Testis (tissue), 3 donors: ENCODE data around the gene STON2. TPM values are rescaled to one million over a fixed set of nuclear protein-coding genes. Genes with fewer than 3 reads are reported as not detected.
A peak's percentile ranks its signal among the peaks of the same experiment; 100 is the strongest.

Source experiments
- DNase-seq: peaks from one replicate; pipeline ENCODE4 v3.0.0-alpha.2; 2019
- H3K27ac ChIP-seq, 2 donors: fragments of 200-600 bp; sonication (generic); one replicate each; pipeline ENCODE4 v1.5.1; 2019
- H3K27me3 ChIP-seq: fragments of 200-600 bp; sonication (generic); one replicate; pipeline ENCODE4 v1.5.1; 2019
- H3K36me3 ChIP-seq: fragments of 200-600 bp; sonication (generic); one replicate; pipeline ENCODE4 v1.5.1; 2017; ENCODE audit warnings: low read depth; ENCODE audit errors: missing control alignments
- H3K4me1 ChIP-seq: fragments of 200-600 bp; sonication (generic); one replicate; pipeline ENCODE4 v1.5.1; 2019
- H3K4me3 ChIP-seq, 2 donors: fragments of 200-600 bp; sonication (generic); one replicate each; pipeline ENCODE4 v1.5.1; 2017 to 2019
- H3K9me3 ChIP-seq: fragments of 200-600 bp; sonication (generic); one replicate; pipeline ENCODE4 v1.5.1; 2017
- POLR2A ChIP-seq: fragments of 450-650 bp; IDR thresholded peaks from one replicate; pipeline ENCODE4 v1.6.1; 2017; ENCODE audit warnings: antibody characterized with exemption, mild to moderate bottlenecking, moderate library complexity
- WGBS, 2 donors: methylation state at CpG; one replicate each; pipeline ENCODE4 v1.1.5; 2018; 5-methylcytosine and 5-hydroxymethylcytosine counted together
- intact Hi-C: fragments of 100-400 bp; cut with DNase I; formaldehyde crosslinking; loops from one replicate; pipeline ENCODE4 v1.15.1; 2023; ENCODE audit warnings: low total_unique reads
- polyA plus RNA-seq: library from polyadenylated mRNA; stranded (reverse); fragments of 350-450 nt; fragmentation: Illumina TruSeq; extraction: RNeasy Lipid Tissue Mini Kit (QIAGEN cat#74804); gene quantifications from one replicate; pipeline ENCODE4 v1.2.3, GENCODE V29; 2014; ENCODE audit warnings: low read depth, low replicate concordance; ENCODE audit not compliant: insufficient read depth
- total RNA-seq, 2 donors: library from RNA; depleted of rRNA; stranded (reverse); fragments of >200 nt; gene quantifications; one replicate each; pipeline ENCODE4 v1.2.3, GENCODE V29; 2016
- TF ChIP-seq, protein P1 (sequence below), 3 experiments: fragments of 450-650 bp in 2 of 3; fragments of 200-600 bp in 1 of 3; sonication (generic) in 1 of 3; IDR thresholded peaks; one replicate each; pipeline ENCODE4 v1.5.1; 2016 to 2019; ENCODE audit warnings: antibody characterized with exemption in 3 of 3, mild to moderate bottlenecking in 2 of 3, moderate library complexity in 1 of 3

The STON2 gene
- total and polyA plus RNA-seq, 3 donors from 2014 or later = 8.3 to 38.5 (median 22.8) TPM

DNA sequence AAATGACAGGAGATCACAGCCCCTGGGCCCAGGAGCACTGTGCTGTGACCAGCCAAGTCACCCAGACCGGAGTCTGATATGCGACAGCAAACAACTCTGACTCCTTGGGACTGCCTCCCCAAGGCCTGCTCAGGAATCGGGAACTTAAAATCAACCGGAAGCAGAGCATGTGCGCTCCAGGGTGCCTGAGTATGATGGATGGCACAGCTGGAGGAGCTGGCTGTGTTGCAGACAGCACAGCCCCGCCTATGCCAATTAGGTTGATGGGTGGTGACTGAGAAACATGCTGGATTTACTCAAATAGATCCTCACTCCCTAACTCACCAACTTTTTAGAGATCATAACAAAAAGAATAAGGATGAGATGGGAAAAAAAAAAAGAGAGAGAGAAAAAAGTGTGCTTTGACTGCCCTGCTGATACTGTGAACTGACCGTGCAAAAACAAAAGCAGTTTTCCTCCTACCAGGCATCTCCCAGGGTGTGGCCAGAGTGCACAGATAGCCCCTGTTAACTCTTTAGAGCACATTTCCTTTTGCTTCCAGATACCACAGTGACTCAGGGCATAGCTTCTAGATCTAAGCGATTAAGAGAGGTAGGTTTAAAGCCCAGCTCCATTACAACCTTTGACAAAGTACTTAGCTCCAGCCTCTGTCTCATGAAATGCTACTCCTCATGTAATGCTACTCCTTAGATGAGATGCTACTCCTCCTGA is 27.4 kb upstream of the STON2 start:
- no peak for TF ChIP-seq POLR2A
- TF ChIP-seq, protein P1, sequence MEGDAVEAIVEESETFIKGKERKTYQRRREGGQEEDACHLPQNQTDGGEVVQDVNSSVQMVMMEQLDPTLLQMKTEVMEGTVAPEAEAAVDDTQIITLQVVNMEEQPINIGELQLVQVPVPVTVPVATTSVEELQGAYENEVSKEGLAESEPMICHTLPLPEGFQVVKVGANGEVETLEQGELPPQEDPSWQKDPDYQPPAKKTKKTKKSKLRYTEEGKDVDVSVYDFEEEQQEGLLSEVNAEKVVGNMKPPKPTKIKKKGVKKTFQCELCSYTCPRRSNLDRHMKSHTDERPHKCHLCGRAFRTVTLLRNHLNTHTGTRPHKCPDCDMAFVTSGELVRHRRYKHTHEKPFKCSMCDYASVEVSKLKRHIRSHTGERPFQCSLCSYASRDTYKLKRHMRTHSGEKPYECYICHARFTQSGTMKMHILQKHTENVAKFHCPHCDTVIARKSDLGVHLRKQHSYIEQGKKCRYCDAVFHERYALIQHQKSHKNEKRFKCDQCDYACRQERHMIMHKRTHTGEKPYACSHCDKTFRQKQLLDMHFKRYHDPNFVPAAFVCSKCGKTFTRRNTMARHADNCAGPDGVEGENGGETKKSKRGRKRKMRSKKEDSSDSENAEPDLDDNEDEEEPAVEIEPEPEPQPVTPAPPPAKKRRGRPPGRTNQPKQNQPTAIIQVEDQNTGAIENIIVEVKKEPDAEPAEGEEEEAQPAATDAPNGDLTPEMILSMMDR (IDR thresholded peaks at IDR 0.05) = no peak
- 45 to 46% methylated on average over 4 to 8 of the region's 8 CpGs for WGBS, 2 donors
- intact Hi-C loops = no loop called here
- Histone ChIP-seq H3K27ac (peak overlapping the region in 1 of 2 donors; percentile 38), H3K4me1 (peaks cover 9% of the 10 kb centered on the region), H3K36me3 (no peaks in the 10 kb centered on the region), H3K9me3 (no peaks in the 10 kb centered on the region), H3K27me3 (no peaks in the 10 kb centered on the region), H3K4me3 (no peak overlapping the region)
- peak; percentile 28 for DNase-seq

DNA sequence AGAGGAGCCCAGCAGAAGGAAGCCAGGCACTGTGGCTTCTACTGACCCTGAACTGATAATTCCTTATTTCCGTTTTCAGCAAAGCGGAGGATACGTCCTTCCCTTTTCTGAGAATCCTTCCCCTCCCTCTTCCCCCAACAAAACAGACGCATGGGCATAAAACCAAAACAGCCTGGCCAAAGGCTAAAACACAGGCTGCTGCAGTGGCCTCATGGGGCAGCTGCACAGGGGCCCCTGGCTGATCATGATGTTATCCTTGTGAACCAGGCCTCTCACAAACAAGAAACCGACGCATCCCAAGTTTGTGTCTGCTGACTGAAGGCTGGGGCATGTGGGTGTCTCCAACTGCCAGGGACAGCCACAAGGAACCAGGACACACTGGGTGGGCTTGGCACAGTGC is 23.4 kb upstream of the STON2 start:
- DNase-seq = peak; percentile 62
- H3K36me3 ChIP-seq = no peaks in the 10 kb centered on the region
- WGBS, 2 donors = 33 to 65% methylated on average over 6 of the region's 6 CpGs
- no peak for TF ChIP-seq POLR2A
- TF ChIP-seq, protein P1 (IDR thresholded peaks at IDR 0.05) = no peak
- H3K27ac ChIP-seq = peak overlapping the region; percentile 36 to 72
- H3K4me3 ChIP-seq = no peak overlapping the region
- no peaks in the 10 kb centered on the region for H3K27me3 ChIP-seq
- intact Hi-C loops = no loop called here
- no peaks in the 10 kb centered on the region for H3K9me3 ChIP-seq
- peaks cover 9% of the 10 kb centered on the region for H3K4me1 ChIP-seq

DNA sequence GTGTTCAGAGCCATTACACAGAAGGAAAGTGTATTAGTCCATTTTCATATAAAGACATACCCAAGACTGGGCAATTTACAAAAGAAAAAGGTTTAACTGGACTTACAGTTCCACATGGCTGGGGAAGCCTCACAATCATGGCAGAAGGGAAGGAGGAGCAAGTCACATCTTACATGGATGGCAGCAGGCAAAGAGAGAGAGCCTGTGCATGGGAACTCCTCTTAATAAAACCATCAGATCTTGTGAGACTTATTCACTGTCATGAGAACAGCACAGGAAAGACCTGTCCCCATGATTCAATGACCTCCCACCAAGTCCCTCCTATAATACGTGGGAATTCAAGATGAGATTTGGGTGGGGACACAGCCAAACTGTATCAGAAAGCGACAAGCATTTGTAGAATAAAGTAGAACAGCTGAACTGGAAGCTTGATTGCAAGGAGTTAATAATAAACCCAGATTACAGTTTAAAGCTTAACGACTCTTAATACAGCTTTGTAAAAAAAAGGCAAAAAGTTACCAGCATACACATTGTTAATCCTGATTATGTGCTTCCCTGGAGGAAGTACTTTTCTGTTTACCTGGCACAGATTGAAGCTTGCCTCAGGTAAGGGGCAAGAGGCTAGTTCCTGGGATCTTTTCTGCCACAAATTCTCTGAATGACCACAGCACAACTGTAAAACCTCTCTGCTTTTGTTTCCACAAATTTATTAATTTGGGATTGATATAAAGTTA is 18.1 kb upstream of the STON2 start:
- intact Hi-C loops = no loop called here
- Histone ChIP-seq H3K4me3 (no peak overlapping the region), H3K36me3 (no peaks in the 10 kb centered on the region), H3K27me3 (no peaks in the 10 kb centered on the region), H3K9me3 (no peaks in the 10 kb centered on the region), H3K4me1 (peaks cover 3% of the 10 kb centered on the region), H3K27ac (no peak overlapping the region)
- no peak for TF ChIP-seq POLR2A
- TF ChIP-seq, protein P1 (IDR thresholded peaks at IDR 0.05) = no peak
- no peak for DNase-seq
- WGBS, 2 donors = 88 to 91% methylated on average over 3 of the region's 3 CpGs

DNA sequence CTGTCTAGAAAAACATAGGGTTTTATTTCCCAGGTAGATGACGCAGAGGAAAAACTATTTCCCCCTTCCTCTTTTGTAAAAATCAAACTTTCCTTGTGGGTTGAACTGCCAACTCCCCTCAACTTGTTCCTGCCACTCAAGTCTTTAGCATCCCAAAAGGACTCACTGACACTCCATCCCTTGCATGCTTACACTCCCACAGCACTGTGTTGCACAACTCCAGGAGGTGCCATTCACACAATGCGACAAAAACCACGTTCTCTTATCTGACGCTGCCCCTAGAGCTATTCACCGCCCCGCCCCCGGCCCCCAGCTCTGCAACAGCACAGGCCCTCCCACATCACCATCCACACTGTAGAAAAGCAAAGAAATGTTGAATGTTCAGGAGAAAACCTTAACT is 16.9 kb upstream of the STON2 start:
- TF ChIP-seq, protein P1 (IDR thresholded peaks at IDR 0.05) = no peak
- no peak for TF ChIP-seq POLR2A

More for the DNA sequence above, 16.9 kb upstream of the STON2 start:
- no peak overlapping the region for H3K4me3 ChIP-seq
- no peaks in the 10 kb centered on the region for H3K27me3 ChIP-seq
- no peaks in the 10 kb centered on the region for H3K36me3 ChIP-seq
- no peak overlapping the region for H3K27ac ChIP-seq
- H3K4me1 ChIP-seq = no peaks in the 10 kb centered on the region
- intact Hi-C loops = no loop called here
- no peak for DNase-seq
- 68 to 87% methylated on average over 7 of the region's 7 CpGs for WGBS, 2 donors
- H3K9me3 ChIP-seq = no peaks in the 10 kb centered on the region
